K562 (cell line): ENCODE data around the gene EHBP1. TPM values are rescaled to one million over a fixed set of nuclear protein-coding genes. Genes with fewer than 3 reads are reported as not detected.

Experiments used
- BACH1 ChIP-seq: fragments of 200-800 bp; sonication (Bioruptor generic); IDR thresholded peaks from 2 replicates; pipeline ENCODE4 v1.6.1; 2016; ENCODE audit warnings: missing genetic modification characterization, missing compliant biosample characterization
- CEBPB ChIP-seq: fragments of 450-650 bp; IDR thresholded peaks from 2 replicates; pipeline ENCODE4 v1.6.1; 2016; ENCODE audit warnings: missing genetic modification characterization, missing compliant biosample characterization
- EGR1 ChIP-seq: fragments of 450-650 bp; conservative IDR thresholded peaks from 2 replicates; pipeline ENCODE4 v1.6.1; 2017; ENCODE audit warnings: mild to moderate bottlenecking
- ELK1 ChIP-seq: sonication (generic); formaldehyde crosslinking; IDR thresholded peaks from 2 replicates; pipeline ENCODE4 v1.8.1; 2022; ENCODE audit warnings: missing genetic modification reagents
- GATAD2B ChIP-seq: fragments of 450-650 bp; IDR thresholded peaks from 2 replicates; pipeline ENCODE4 v1.6.1; 2017; ENCODE audit warnings: mild to moderate bottlenecking, borderline replicate concordance
- HOXB6 ChIP-seq: fragments of 250-450 bp; sonication (Bioruptor Pico); IDR thresholded peaks from 2 replicates; pipeline ENCODE4 v1.5.1; 2022; ENCODE audit warnings: mild to moderate bottlenecking, borderline replicate concordance
- LCOR ChIP-seq: sonication (generic); formaldehyde crosslinking; IDR thresholded peaks from 2 replicates; pipeline ENCODE4 v1.8.0; 2022; ENCODE audit warnings: mild to moderate bottlenecking, missing genetic modification reagents
- NCOA4 ChIP-seq: fragments of 450-650 bp; IDR thresholded peaks from 2 replicates; pipeline ENCODE4 v1.6.1; 2018; ENCODE audit warnings: mild to moderate bottlenecking; ENCODE audit not compliant: partially characterized antibody
- NFE2 ChIP-seq: IDR thresholded peaks from 2 replicates; pipeline ENCODE4 v1.6.1; 2014; ENCODE audit warnings: antibody characterized with exemption, low read depth
- POLR3G ChIP-seq: IDR thresholded peaks from 2 replicates; pipeline ENCODE4 v1.6.1; 2011; ENCODE audit not compliant: insufficient read length, insufficient replicate concordance; ENCODE audit errors: extremely low read depth
- SIN3B ChIP-seq: fragments of 450-650 bp; IDR thresholded peaks from 2 replicates; pipeline ENCODE4 v1.6.1; 2017; ENCODE audit warnings: low read depth, mild to moderate bottlenecking, moderate library complexity
- SOX6 ChIP-seq: fragments of 450-650 bp; IDR thresholded peaks from 2 replicates; pipeline ENCODE4 v1.6.1; 2014; ENCODE audit warnings: mild to moderate bottlenecking
- SREBF1 ChIP-seq: fragments of 150-350 bp; IDR thresholded peaks from 2 replicates; pipeline ENCODE4 v1.6.1; 2014; ENCODE audit warnings: antibody characterized with exemption, low read depth, low read length, borderline replicate concordance
- SRF ChIP-seq, 2 experiments: fragments of 250-450, 450-650 bp in 1 of 2; sonication (Bioruptor Pico) in 1 of 2; sonication (generic) in 1 of 2; formaldehyde crosslinking; IDR thresholded peaks; 2 replicates each; pipeline versions ENCODE4 v1.5.0 to v1.5.1; 2020 to 2022; ENCODE audit warnings: mild to moderate bottlenecking in 1 of 2, missing genetic modification reagents in 1 of 2
- THAP12 ChIP-seq: fragments of 250-450 bp; sonication (Bioruptor Pico); IDR thresholded peaks from 2 replicates; pipeline ENCODE4 v1.9.0; 2021; ENCODE audit warnings: mild to moderate bottlenecking, inconsistent platforms
- TOE1 ChIP-seq, 2 experiments: fragments of 450-650 bp in 1 of 2; sonication (generic) in 1 of 2; formaldehyde crosslinking in 1 of 2; IDR thresholded peaks; 2 replicates each; pipeline versions ENCODE4 v1.7.1 to v1.8.0; 2016 to 2022; ENCODE audit warnings: borderline replicate concordance in 2 of 2, mild to moderate bottlenecking in 2 of 2, antibody characterized with exemption in 1 of 2, inconsistent platforms in 1 of 2, low read depth in 1 of 2, missing genetic modification reagents in 1 of 2, moderate library complexity in 1 of 2
- TRIM24 ChIP-seq, 2 experiments: fragments of 450-650 bp; IDR thresholded peaks; 2 replicates each; pipeline ENCODE4 v1.6.1; 2016
- ZNF239 ChIP-seq: fragments of 250-450 bp; sonication (Bioruptor Pico); IDR thresholded peaks from 2 replicates; pipeline ENCODE4 v1.4.0; 2020; ENCODE audit warnings: mild to moderate bottlenecking
- ZNF445 ChIP-seq: fragments of 250-450 bp; sonication (Bioruptor Pico); IDR thresholded peaks from 2 replicates; pipeline ENCODE4 v1.4.0; 2020; ENCODE audit warnings: low read depth, mild to moderate bottlenecking, moderate library complexity
- ZNF644 ChIP-seq: fragments of 200-800 bp; sonication (Bioruptor generic); IDR thresholded peaks from 2 replicates; pipeline ENCODE4 v1.6.1; 2016; ENCODE audit warnings: low read depth, missing genetic modification characterization, missing compliant biosample characterization
- polyA plus RNA-seq, 8 experiments: library from polyadenylated mRNA; depleted of rRNA in 4 of 8; stranded (reverse) in 5 of 8; unstranded in 3 of 8; fragments of >200 nt; fragmentation: Nextera tagmentation in 2 of 8; fragmentation: Illumina TruSeq in 1 of 8; extraction: Ambion mirVana in 2 of 8; extraction: Trizol in 1 of 8; gene quantifications; 2 replicates each; pipeline versions ENCODE4 v1.2.1 to v1.2.3, GENCODE V29; 2011 to 2014; ENCODE audit warnings: inconsistent platforms in 1 of 8, missing spikeins in 1 of 8
- total RNA-seq, 7 experiments: library from RNA; depleted of rRNA in 6 of 7; stranded (reverse); fragments of >200 nt in 6 of 7; fragmentation: Illumina TruSeq in 2 of 7; extraction: Trizol in 2 of 7; gene quantifications; 2 replicates each; pipeline versions ENCODE4 v1.2.1 to v1.2.3, GENCODE V29; 2011 to 2021; ENCODE audit warnings: low replicate concordance in 1 of 7
- TF ChIP-seq, protein P1 (sequence below): IDR thresholded peaks from 2 replicates; pipeline ENCODE4 v1.6.1; 2012; ENCODE audit warnings: low read depth, low read length, improper control_type of control experiment, borderline replicate concordance
- TF ChIP-seq, protein P2 (sequence below): fragments of 250-450 bp; sonication (Bioruptor Pico); IDR thresholded peaks from 2 replicates; pipeline ENCODE4 v1.5.1; 2021; ENCODE audit warnings: mild to moderate bottlenecking

EHBP1 gene
- total and polyA plus RNA-seq, 9 of the 15 experiments (the other 6 are each of a cell fraction or from before 2014, with no cell fraction given) = 8.9 to 26.6 (median 19.3) TPM

DNA sequence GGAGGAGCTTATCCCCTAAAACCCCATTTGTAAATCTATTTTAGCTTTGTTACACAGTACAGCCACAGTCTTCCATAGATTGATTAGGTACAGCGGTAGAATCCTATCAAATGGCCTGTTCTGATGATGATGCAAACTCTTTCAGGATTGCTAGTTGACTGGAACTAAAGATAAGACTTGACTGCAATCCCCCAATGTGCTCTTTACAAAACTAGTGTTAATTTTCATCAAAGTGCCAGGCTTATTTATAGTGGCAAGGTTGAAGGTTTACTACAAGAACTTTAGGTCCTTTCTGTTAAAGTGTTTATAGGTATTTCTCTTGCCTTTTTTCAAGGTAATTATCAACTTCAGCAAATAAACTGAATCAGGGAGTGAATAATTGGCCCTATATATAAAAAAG, 336.1 kb downstream of the EHBP1 start (continued):
- TF ChIP-seq THAP12 (CRISPR knock-in tag) (no peak), HOXB6 (no peak), ZNF644 (tag) (0 out of 2 replicates have a peak, but pooled peaks have one; percentile 25), SOX6 (0 out of 2 replicates have a peak, but pooled peaks have one; percentile 19), NCOA4 (no peak), BACH1 (tag) (no peak; the same call in 1 of the 2 replicates), SREBF1 (no peak), LCOR (CRISPR knock-in tag) (no peak), TRIM24 (IDR thresholded peaks at IDR 0.05) (peak; percentile 63 to 70; a peak in 2 of 4 replicates), CEBPB (tag) (peak; percentile 52; the same call in 1 of the 2 replicates), SIN3B (no peak), GATAD2B (no peak; the same call in 1 of the 2 replicates), EGR1 (no peak), ZNF239 (CRISPR knock-in tag) (no peak), NFE2 (no peak), SRF (CRISPR knock-in tag; IDR thresholded peaks at IDR 0.05) (no peak), ZNF445 (CRISPR knock-in tag) (no peak), POLR3G (no peak), ELK1 (no peak), TOE1 (IDR thresholded peaks at IDR 0.05; ENCODE audit: borderline replicate concordance) (no peak), TOE1 (CRISPR knock-in tag; IDR thresholded peaks at IDR 0.05; ENCODE audit: borderline replicate concordance, low read depth) (no peak)
- TF ChIP-seq, protein P1, sequence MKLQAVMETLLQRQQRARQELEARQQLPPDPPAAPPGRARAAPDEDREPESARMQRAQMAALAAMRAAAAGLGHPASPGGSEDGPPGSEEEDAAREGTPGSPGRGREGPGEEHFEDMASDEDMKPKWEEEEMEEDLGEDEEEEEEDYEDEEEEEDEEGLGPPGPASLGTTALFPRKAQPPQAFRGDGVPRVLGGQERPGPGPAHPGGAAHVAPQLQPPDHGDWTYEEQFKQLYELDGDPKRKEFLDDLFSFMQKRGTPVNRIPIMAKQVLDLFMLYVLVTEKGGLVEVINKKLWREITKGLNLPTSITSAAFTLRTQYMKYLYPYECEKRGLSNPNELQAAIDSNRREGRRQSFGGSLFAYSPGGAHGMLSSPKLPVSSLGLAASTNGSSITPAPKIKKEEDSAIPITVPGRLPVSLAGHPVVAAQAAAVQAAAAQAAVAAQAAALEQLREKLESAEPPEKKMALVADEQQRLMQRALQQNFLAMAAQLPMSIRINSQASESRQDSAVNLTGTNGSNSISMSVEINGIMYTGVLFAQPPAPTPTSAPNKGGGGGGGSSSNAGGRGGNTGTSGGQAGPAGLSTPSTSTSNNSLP = 0 out of 2 replicates have a peak, but pooled peaks have one; percentile 49
- TF ChIP-seq, protein P2, sequence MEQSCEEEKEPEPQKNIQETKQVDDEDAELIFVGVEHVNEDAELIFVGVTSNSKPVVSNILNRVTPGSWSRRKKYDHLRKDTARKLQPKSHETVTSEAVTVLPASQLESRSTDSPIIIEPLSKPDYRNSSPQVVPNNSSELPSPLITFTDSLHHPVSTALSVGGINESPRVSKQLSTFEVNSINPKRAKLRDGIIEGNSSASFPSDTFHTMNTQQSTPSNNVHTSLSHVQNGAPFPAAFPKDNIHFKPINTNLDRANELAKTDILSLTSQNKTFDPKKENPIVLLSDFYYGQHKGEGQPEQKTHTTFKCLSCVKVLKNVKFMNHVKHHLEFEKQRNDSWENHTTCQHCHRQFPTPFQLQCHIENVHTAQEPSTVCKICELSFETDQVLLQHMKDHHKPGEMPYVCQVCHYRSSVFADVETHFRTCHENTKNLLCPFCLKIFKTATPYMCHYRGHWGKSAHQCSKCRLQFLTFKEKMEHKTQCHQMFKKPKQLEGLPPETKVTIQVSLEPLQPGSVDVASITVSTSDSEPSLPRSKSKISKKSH = no peak
